CD4-positive, alpha-beta T cell (primary cell): Measurements from ENCODE around the gene MRPL38. TPM values are rescaled to one million over a fixed set of nuclear protein-coding genes. Genes with fewer than 3 reads are reported as not detected.

Source experiments
- ATAC-seq: fragments of 200-7000 bp; cut with Tn5 transposase; one replicate; pipeline ENCODE4 v1.10.0; 2022; ENCODE audit warnings: mild to moderate bottlenecking; ENCODE audit not compliant: poor library complexity
- CTCF ChIA-PET: fragments of 350-600 bp; sonication (Branson Sonifier 250); formaldehyde crosslinking; loops from one replicate; lab custom pipeline; 2021; ENCODE audit warnings: antibody characterized with exemption, inconsistent platforms; lab: Charles Lee
- POLR2A ChIA-PET: fragments of 350-600 bp; sonication (Branson Sonifier 250); formaldehyde crosslinking; loops from one replicate; lab custom pipeline; 2021; ENCODE audit warnings: antibody characterized with exemption, inconsistent platforms; lab: Charles Lee
- DNase-seq, 14 experiments: peaks; one replicate each; pipeline ENCODE4 v3.0.0-alpha.2; 2013 to 2020; ENCODE audit warnings: mixed read lengths in 2 of 14
- H3K27ac ChIP-seq, 2 donors: one replicate each; pipeline versions ENCODE4 v1.5.1 to v1.7.0; 2013; ENCODE audit warnings: low read length in 2 of 2, low read depth in 1 of 2, mild to moderate bottlenecking in 1 of 2
- H3K27me3 ChIP-seq, 2 experiments: 1 replicate in 1 of 2; 2 replicates in 1 of 2; pipeline versions ENCODE4 v1.6.1 to v1.7.0; 2013; ENCODE audit warnings: low read length in 2 of 2, control low read depth in 1 of 2, mild to moderate bottlenecking in 1 of 2, moderate library complexity in 1 of 2; ENCODE audit not compliant: insufficient read depth in 2 of 2, control insufficient read depth in 1 of 2
- H3K36me3 ChIP-seq: one replicate; pipeline ENCODE4 v1.6.1; 2013; ENCODE audit warnings: low read length, control low read depth; ENCODE audit not compliant: insufficient read depth
- H3K4me1 ChIP-seq: one replicate; pipeline ENCODE4 v1.6.1; 2013; ENCODE audit warnings: low read length, control low read depth; ENCODE audit not compliant: insufficient read depth
- H3K4me3 ChIP-seq: one replicate; pipeline ENCODE4 v1.5.1; 2013; ENCODE audit warnings: mild to moderate bottlenecking, low read length, moderate library complexity
- H3K9me3 ChIP-seq, 2 experiments: 1 replicate in 1 of 2; 2 replicates in 1 of 2; pipeline versions ENCODE4 v1.6.1 to v1.7.0; 2013; ENCODE audit warnings: low read length in 2 of 2, mild to moderate bottlenecking in 2 of 2, control low read depth in 1 of 2, moderate library complexity in 1 of 2; ENCODE audit not compliant: control insufficient read depth in 1 of 2, insufficient read depth in 1 of 2
- H3K27ac Mint-ChIP-seq: one replicate; pipeline ENCODE4 v1.8.0; 2020; ENCODE audit warnings: mixed read lengths
- H3K27me3 Mint-ChIP-seq: one replicate; pipeline ENCODE4 v1.8.0; 2021; ENCODE audit warnings: mixed read lengths
- H3K36me3 Mint-ChIP-seq: one replicate; pipeline ENCODE4 v1.8.0; 2021; ENCODE audit warnings: low read depth, mixed read lengths
- H3K4me1 Mint-ChIP-seq: one replicate; pipeline ENCODE4 v1.8.0; 2021; ENCODE audit warnings: low read depth, mixed read lengths
- H3K4me3 Mint-ChIP-seq: one replicate; pipeline ENCODE4 v1.8.0; 2020; ENCODE audit warnings: mild to moderate bottlenecking, mixed read lengths
- H3K9me3 Mint-ChIP-seq: one replicate; pipeline ENCODE4 v1.8.0; 2020; ENCODE audit warnings: mixed read lengths
- CTCF ChIP-seq: fragments of 200-600 bp; IDR thresholded peaks from one replicate; pipeline ENCODE4 v1.8.0; 2022; ENCODE audit warnings: antibody characterized with exemption, mild to moderate bottlenecking
- intact Hi-C, 2 experiments: fragments of 100-400 bp; cut with DNase I in 1 of 2; cut with micrococcal nuclease in 1 of 2; formaldehyde crosslinking; loops; one replicate each; pipeline versions ENCODE4 v1.15.1 to v1.9.0; 2023 to 2025; cut with DNase I, micrococcal nuclease
- total RNA-seq, 174 experiments: library from RNA in 2 of 174; stranded (reverse) in 2 of 174; gene quantifications; one replicate each; pipeline ENCODE4 v1.2.3 and lab custom pipeline; 2021 to 2026

The MRPL38 gene
- total RNA-seq, 2 experiments from 2014 or later, result 146 to 147 TPM

GRCh38 chr17:75874323-75875181 is 30.1 kb downstream of the MRPL38 start:
- ChIA-PET POLR2A (interaction anchor here (1.0 to 10.9 kb wide), 5 partner anchors 20 to 604 kb away, joined by 3 to 230 read pairs (median 17); partner anchors contain the start of genes MIF4GD, TRIM65, UNK and WBP2), CTCF (interaction anchor here (1.4 to 3.8 kb wide), 4 partner anchors 10 to 26 kb away, joined by 5 to 16 read pairs (median 8); partner anchors contain the start of gene WBP2)
- no peak for ATAC-seq
- peak in 1 of 14 experiments; percentile 33 for DNase-seq
- Histone ChIP-seq H3K4me3 (no peak overlapping the region), H3K27ac (no peak overlapping the region), H3K36me3 (peaks cover 6% of the 10 kb centered on the region), H3K4me1 (peaks cover 58% of the 10 kb centered on the region), H3K9me3 (no peaks in the 10 kb centered on the region), H3K27me3 (no peaks in the 10 kb centered on the region)
- H3K4me1 Mint-ChIP-seq, result peaks cover 55% of the 10 kb centered on the region
- peak overlapping the region; percentile 10 for H3K27ac Mint-ChIP-seq
- no peaks in the 10 kb centered on the region for H3K9me3 Mint-ChIP-seq
- H3K27me3 Mint-ChIP-seq, result no peaks in the 10 kb centered on the region
- intact Hi-C loops, result loop anchor here in 1 of 2 experiments (5.0 kb wide), 1 partner anchor 32 kb away; the partner anchor contains the start of gene UNC13D
- no peak for TF ChIP-seq CTCF
- peak overlapping the region; percentile 54 for H3K4me3 Mint-ChIP-seq
- H3K36me3 Mint-ChIP-seq, result peaks cover 5% of the 10 kb centered on the region

- peaks cover 52% of the 10 kb centered on the region for H3K4me1 Mint-ChIP-seq
- H3K27me3 Mint-ChIP-seq, result no peaks in the 10 kb centered on the region
- TF ChIP-seq CTCF, result no peak
- peaks cover 6% of the 10 kb centered on the region for H3K36me3 ChIP-seq
- no peaks in the 10 kb centered on the region for H3K9me3 ChIP-seq
- DNase-seq (no peak), ATAC-seq (no peak)
- no peaks in the 10 kb centered on the region for H3K9me3 Mint-ChIP-seq
- H3K4me1 ChIP-seq, result peaks cover 54% of the 10 kb centered on the region
- H3K4me3 ChIP-seq, result no peak overlapping the region
- POLR2A ChIA-PET, result interaction anchor here (1.2 to 10.9 kb wide), 5 partner anchors 12 to 89 kb away, joined by 5 to 230 read pairs (median 10); partner anchors contain the start of genes TRIM65, UNK and WBP2
- H3K36me3 Mint-ChIP-seq, result peaks cover 5% of the 10 kb centered on the region
- H3K27me3 ChIP-seq, result no peaks in the 10 kb centered on the region
- H3K4me3 Mint-ChIP-seq, result peak overlapping the region; percentile 54
- intact Hi-C loops, result no loop called here
- H3K27ac ChIP-seq, result peak overlapping the region; percentile 17 to 81
- H3K27ac Mint-ChIP-seq, result peak overlapping the region; percentile 90
- CTCF ChIA-PET, result interaction anchor here (0.9 to 1.9 kb wide), 4 partner anchors 12 to 120 kb away, joined by 3 to 8 read pairs (median 4); partner anchors contain the start of gene WBP2
These were observed 30.9 kb downstream of the MRPL38 start for GRCh38 chr17:75873587-75874322.
